ENCODE results near the gene EPB41L3.

Gene EPB41L3

DNA sequence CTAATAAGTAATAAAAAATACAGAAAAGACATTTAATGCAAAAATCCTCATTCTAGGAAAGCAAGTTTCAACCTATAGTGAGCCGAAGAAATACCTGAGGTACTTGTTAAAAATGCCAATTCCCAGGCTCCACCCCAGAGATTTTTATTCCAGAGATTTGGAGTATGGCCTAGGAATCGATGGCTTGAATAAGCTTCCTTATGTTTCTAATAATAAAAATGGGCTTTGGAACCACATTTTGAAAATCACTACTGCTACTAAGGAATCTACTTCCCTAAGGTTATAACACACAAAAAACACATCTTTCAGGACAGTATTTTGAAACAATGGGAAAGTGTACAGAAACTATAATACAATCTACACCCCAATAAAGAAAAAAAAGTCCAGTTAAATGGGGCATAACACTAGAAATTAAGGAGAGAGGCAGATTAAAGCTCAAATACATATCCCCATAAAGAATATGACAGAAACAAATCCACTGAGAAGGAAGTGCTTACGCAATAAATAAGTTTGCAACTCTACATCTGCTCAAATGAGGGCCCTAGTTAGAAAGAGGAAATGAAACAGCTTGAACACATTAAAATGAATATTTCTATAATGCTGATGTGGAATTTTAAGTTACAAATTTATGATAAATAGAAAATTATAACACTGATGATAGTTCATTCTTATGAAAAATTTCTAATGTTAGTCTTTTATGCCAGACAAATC, 103.7 kb downstream of the EPB41L3 start:
- no peak overlapping the region for H3K4me3 ChIP-seq (ENCODE audit: control insufficient read depth, low read depth, low read length)
- TF ChIP-seq, protein P1, sequence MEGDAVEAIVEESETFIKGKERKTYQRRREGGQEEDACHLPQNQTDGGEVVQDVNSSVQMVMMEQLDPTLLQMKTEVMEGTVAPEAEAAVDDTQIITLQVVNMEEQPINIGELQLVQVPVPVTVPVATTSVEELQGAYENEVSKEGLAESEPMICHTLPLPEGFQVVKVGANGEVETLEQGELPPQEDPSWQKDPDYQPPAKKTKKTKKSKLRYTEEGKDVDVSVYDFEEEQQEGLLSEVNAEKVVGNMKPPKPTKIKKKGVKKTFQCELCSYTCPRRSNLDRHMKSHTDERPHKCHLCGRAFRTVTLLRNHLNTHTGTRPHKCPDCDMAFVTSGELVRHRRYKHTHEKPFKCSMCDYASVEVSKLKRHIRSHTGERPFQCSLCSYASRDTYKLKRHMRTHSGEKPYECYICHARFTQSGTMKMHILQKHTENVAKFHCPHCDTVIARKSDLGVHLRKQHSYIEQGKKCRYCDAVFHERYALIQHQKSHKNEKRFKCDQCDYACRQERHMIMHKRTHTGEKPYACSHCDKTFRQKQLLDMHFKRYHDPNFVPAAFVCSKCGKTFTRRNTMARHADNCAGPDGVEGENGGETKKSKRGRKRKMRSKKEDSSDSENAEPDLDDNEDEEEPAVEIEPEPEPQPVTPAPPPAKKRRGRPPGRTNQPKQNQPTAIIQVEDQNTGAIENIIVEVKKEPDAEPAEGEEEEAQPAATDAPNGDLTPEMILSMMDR (conservative IDR thresholded peaks at IDR 0.05; ENCODE audit: control insufficient read depth, insufficient read depth, low read depth, low read length) = no peak
- peak; percentile 24 for DNase-seq (ENCODE audit: low read depth)

DNA sequence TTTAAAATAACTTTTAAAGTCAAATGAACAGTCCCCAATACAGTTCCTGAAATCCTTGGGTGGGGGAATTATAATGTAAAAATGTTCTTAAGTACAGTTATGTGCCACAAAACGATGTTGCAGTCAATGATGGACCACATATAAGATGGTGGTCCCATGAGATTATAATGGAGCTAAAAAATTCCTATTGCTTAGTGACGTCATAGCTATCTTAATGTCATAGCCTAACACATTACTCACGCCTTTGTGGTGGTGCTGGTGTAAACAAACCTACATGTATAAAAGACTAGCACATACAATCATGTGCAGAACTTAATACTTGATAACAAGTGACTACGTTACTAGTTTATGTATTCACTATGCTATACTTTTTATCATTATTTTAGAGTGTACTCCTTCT, 109.4 kb downstream of the EPB41L3 start:
- DNase-seq (ENCODE audit: low read depth) = no peak
- H3K4me3 ChIP-seq (ENCODE audit: control insufficient read depth, low read depth, low read length) = no peak overlapping the region
- TF ChIP-seq, protein P1 (conservative IDR thresholded peaks at IDR 0.05; ENCODE audit: control insufficient read depth, insufficient read depth, low read depth, low read length) = no peak

DNA sequence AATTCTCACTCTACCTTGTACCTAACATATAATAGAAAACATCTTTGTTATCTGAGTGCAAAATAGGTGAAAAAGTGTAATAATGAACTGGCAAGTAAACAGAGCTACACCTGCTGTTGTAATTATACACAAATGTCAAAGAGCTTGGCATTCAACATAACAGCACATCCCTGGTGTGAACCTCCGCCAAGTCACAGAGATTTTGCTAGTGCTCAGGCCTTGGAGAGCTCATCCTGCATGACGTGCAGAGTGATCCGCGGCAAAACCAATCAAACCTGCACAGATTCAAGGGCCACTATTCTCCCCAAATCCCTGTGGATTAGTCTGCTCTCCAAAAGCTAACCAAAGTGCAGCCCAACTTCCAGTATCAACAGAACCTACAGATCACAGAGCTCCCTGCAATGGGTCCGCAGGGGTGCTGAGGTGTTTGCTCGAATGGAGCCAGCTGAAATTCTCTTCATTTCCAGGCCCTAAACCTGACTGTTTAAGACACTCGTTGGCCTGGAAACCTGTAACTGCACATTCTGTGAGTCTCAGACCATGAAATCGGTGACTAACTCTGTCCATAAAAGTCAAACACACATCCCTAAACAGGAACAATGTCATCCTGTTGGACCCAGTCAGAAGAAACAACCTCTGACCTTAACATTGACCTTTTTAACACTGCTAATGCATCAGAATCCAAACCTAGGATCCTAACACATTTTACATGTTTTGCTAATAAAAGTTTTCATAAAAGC, 111.8 kb downstream of the EPB41L3 start:
- TF ChIP-seq, protein P1 (conservative IDR thresholded peaks at IDR 0.05; ENCODE audit: control insufficient read depth, insufficient read depth, low read depth, low read length) = no peak
- no peak overlapping the region for H3K4me3 ChIP-seq (ENCODE audit: control insufficient read depth, low read depth, low read length)
- no peak for DNase-seq (ENCODE audit: low read depth)

DNA sequence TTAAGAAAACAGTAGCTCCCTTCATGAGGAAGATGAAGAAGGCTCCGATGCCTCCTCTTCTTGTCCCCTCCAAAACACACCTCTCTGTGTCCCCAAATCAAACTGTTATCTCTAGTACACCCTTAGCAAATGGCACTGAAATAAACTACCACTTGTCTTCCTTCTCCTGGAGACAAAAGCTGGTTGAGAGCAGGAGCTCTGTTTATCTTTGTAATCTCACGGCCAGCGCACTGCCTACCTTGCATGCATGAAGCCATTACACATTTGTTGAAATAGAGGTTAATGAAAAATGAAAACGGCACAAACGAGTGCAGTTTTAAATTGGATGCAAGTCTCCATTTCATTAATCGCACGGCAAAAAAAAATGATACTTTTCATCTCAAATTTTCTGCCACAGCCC, 113.7 kb downstream of the EPB41L3 start:
- TF ChIP-seq, protein P1 (conservative IDR thresholded peaks at IDR 0.05; ENCODE audit: control insufficient read depth, insufficient read depth, low read depth, low read length) = no peak
- no peak overlapping the region for H3K4me3 ChIP-seq (ENCODE audit: control insufficient read depth, low read depth, low read length)
- DNase-seq (ENCODE audit: low read depth) = no peak

DNA sequence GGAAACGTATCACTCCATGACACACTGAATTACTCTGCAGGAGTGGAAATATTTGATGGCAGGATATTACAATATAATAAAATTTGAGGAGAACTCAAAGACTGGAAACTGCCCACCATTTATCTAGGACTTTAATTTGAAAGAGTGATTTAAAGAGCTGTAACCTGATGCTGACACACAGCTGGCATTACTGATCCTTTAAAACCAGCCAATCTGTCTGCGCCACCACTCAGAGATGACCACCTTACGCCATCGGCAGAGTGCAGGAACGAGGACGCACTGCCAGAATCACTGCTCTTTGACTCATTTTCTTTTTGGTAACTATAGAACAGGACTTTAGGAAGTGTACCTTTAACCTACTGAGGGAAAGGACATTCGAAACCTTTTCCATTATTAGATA, 114.1 kb downstream of the EPB41L3 start:
- no peak overlapping the region for H3K4me3 ChIP-seq (ENCODE audit: control insufficient read depth, low read depth, low read length)
- DNase-seq (ENCODE audit: low read depth) = no peak
- TF ChIP-seq, protein P1 (conservative IDR thresholded peaks at IDR 0.05; ENCODE audit: control insufficient read depth, insufficient read depth, low read depth, low read length) = no peak

DNA sequence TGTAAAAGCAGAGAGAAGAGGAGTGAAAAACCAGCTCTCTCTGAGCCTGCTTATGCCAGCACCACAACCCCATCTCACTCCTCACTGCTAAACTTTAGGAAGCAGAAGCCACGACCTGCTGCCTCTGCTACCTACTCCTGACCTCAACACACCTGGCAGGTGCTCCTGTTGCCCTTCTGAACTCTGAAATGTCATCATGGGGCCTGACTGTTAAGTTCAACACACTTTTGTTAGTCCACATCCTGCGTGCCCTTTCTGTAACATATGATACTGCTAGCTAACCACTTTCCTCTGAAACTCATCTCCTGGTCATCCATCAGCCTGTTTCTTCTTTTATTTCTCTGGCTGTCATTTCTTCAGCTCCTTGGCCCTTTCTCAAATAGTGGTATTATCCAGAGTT, 118.1 kb downstream of the EPB41L3 start:
- no peak overlapping the region for H3K4me3 ChIP-seq (ENCODE audit: control insufficient read depth, low read depth, low read length)
- TF ChIP-seq, protein P1 (conservative IDR thresholded peaks at IDR 0.05; ENCODE audit: control insufficient read depth, insufficient read depth, low read depth, low read length) = no peak
- no peak for DNase-seq (ENCODE audit: low read depth)

Data from fibroblast of mammary gland (primary cell).